A549 (cell line): ENCODE measurements around the gene POP7.

ENCODE experiments used
- ATOH8 ChIP-seq: fragments of 250-450 bp; sonication (Bioruptor Pico); IDR thresholded peaks from 2 replicates; pipeline ENCODE4 v1.5.0; 2020; ENCODE audit warnings: low read depth, mild to moderate bottlenecking, moderate library complexity
- CEBPB ChIP-seq, 2 experiments: fragments of >200 bp in 1 of 2; sonication (Bioruptor Twin) in 1 of 2; formaldehyde crosslinking in 1 of 2; IDR thresholded peaks; 2 replicates each; pipeline ENCODE4 v1.6.1; 2012 to 2016
- CTCF ChIP-seq: fragments of >200 bp; sonication (Bioruptor Twin); formaldehyde crosslinking; IDR thresholded peaks from 3 replicates; pipeline ENCODE4 v1.5.1; 2016
- ELK1 ChIP-seq: fragments of 150-350 bp; IDR thresholded peaks from 2 replicates; pipeline ENCODE4 v1.6.1; 2014; ENCODE audit warnings: low read depth, mild to moderate bottlenecking, low read length
- JUN ChIP-seq, 2 experiments: fragments of >200 bp; sonication (Bioruptor Twin); formaldehyde crosslinking; IDR thresholded peaks; 2 replicates in 1 of 2; 3 replicates in 1 of 2; pipeline ENCODE4 v1.6.1; 2016 to 2017
- KDM1A ChIP-seq: fragments of 200-600 bp; sonication (generic); IDR thresholded peaks from 2 replicates; pipeline ENCODE4 v1.6.1; 2016; ENCODE audit warnings: low read depth, mild to moderate bottlenecking
- MAX ChIP-seq: IDR thresholded peaks from 2 replicates; pipeline ENCODE4 v1.6.1; 2012
- NR3C1 ChIP-seq: fragments of >200 bp; sonication (Bioruptor Twin); formaldehyde crosslinking; IDR thresholded peaks from 3 replicates; pipeline ENCODE4 v1.6.1; 2017
- PHF8 ChIP-seq: fragments of 200-600 bp; sonication (generic); IDR thresholded peaks from 2 replicates; pipeline ENCODE4 v1.6.1; 2016; ENCODE audit warnings: low read depth, mild to moderate bottlenecking, antibody characterized with exemption, moderate library complexity, borderline replicate concordance
- POLR2A ChIP-seq: IDR thresholded peaks from 2 replicates; pipeline ENCODE4 v1.6.1; 2012; ENCODE audit warnings: mild to moderate bottlenecking, low read length
- REST ChIP-seq: fragments of 200-600 bp; sonication (generic); IDR thresholded peaks from 2 replicates; pipeline ENCODE4 v1.6.1; 2016; ENCODE audit warnings: antibody characterized with exemption, mild to moderate bottlenecking, moderate library complexity
- RFX5 ChIP-seq: fragments of 450-650 bp; IDR thresholded peaks from 2 replicates; pipeline ENCODE4 v1.7.1; 2014; ENCODE audit warnings: antibody characterized with exemption, mild to moderate bottlenecking, moderate library complexity
- USF2 ChIP-seq: fragments of 450-650 bp; IDR thresholded peaks from 2 replicates; pipeline ENCODE4 v1.6.1; 2014; ENCODE audit warnings: antibody characterized with exemption
- ZC3H11A ChIP-seq: fragments of 450-650 bp; IDR thresholded peaks from 2 replicates; pipeline ENCODE4 v1.6.1; 2014; ENCODE audit warnings: antibody characterized with exemption, mild to moderate bottlenecking

GRCh38 chr7:100688326-100688860 lies 17.5 kb upstream of the POP7 start:
- TF ChIP-seq REST (no peak), POLR2A (no peak), CTCF (no peak), MAX (no peak), ZC3H11A (no peak), KDM1A (no peak), PHF8 (no peak), USF2 (no peak), CEBPB (IDR thresholded peaks at IDR 0.05) (no peak), JUN (IDR thresholded peaks at IDR 0.05) (no peak), ATOH8 (CRISPR knock-in tag) (no peak), ELK1 (no peak), NR3C1 (no peak), RFX5 (no peak)
